ENCODE results near the gene EVL.

The EVL gene

GRCh38 chr14:100121643-100122480 lies 56.6 kb downstream of the EVL start:
- DNase-seq: no peak
- TF ChIP-seq GATA1 (IDR thresholded peaks at IDR 0.05; ENCODE audit: low read depth, low read length) (no peak), POLR2A (IDR thresholded peaks at IDR 0.05; ENCODE audit: low read length) (no peak)

GRCh38 chr14:100122481-100123223 lies 57.4 kb downstream of the EVL start:
- TF ChIP-seq POLR2A (IDR thresholded peaks at IDR 0.05; ENCODE audit: low read length): no peak
- peak; percentile 52 to 58 for DNase-seq

GRCh38 chr14:100123618-100124017 lies 58.4 kb downstream of the EVL start:
- no peak for DNase-seq
- no peak for TF ChIP-seq POLR2A (IDR thresholded peaks at IDR 0.05; ENCODE audit: low read length)
- no peak for TF ChIP-seq GATA1 (IDR thresholded peaks at IDR 0.05; ENCODE audit: low read depth, low read length)

- no peak for TF ChIP-seq POLR2A (IDR thresholded peaks at IDR 0.05; ENCODE audit: low read length)
- TF ChIP-seq GATA1 (IDR thresholded peaks at IDR 0.05; ENCODE audit: low read depth, low read length): no peak
- no peak for DNase-seq
These were observed 59.4 kb downstream of the EVL start for GRCh38 chr14:100124551-100125088.

- TF ChIP-seq GATA1 (IDR thresholded peaks at IDR 0.05; ENCODE audit: low read depth, low read length): no peak
- DNase-seq: no peak
These were observed 61.2 kb downstream of the EVL start for GRCh38 chr14:100126401-100126800.

GRCh38 chr14:100127853-100128455 lies 62.7 kb downstream of the EVL start:
- TF ChIP-seq GATA1 (IDR thresholded peaks at IDR 0.05; ENCODE audit: low read depth, low read length): no peak
- no peak for TF ChIP-seq POLR2A (IDR thresholded peaks at IDR 0.05; ENCODE audit: low read length)

GRCh38 chr14:100128688-100129087 lies 63.5 kb downstream of the EVL start:
- TF ChIP-seq POLR2A (IDR thresholded peaks at IDR 0.05; ENCODE audit: low read length) (no peak), GATA1 (IDR thresholded peaks at IDR 0.05; ENCODE audit: low read depth, low read length) (no peak)
- DNase-seq: no peak

More at GRCh38 chr14:100127853-100128455, 62.7 kb downstream of the EVL start:
- no peak for DNase-seq

- DNase-seq: peak in 1 of 2 experiments; percentile 12
- TF ChIP-seq POLR2A (IDR thresholded peaks at IDR 0.05; ENCODE audit: low read length): no peak
- TF ChIP-seq GATA1 (IDR thresholded peaks at IDR 0.05; ENCODE audit: low read depth, low read length): no peak
These were observed 64.0 kb downstream of the EVL start for GRCh38 chr14:100129161-100129589.

GRCh38 chr14:100130521-100130920 lies 65.3 kb downstream of the EVL start:
- no peak for DNase-seq
- TF ChIP-seq GATA1 (IDR thresholded peaks at IDR 0.05; ENCODE audit: low read depth, low read length) (no peak), POLR2A (IDR thresholded peaks at IDR 0.05; ENCODE audit: low read length) (no peak)

GRCh38 chr14:100131181-100131580 lies 66.0 kb downstream of the EVL start:
- no peak for TF ChIP-seq GATA1 (IDR thresholded peaks at IDR 0.05; ENCODE audit: low read depth, low read length)
- TF ChIP-seq POLR2A (IDR thresholded peaks at IDR 0.05; ENCODE audit: low read length): no peak
- no peak for DNase-seq

- peak; percentile 52 to 59 for DNase-seq
- TF ChIP-seq POLR2A (IDR thresholded peaks at IDR 0.05; ENCODE audit: low read length) (no peak), GATA1 (IDR thresholded peaks at IDR 0.05; ENCODE audit: low read depth, low read length) (no peak)
These were observed 67.1 kb downstream of the EVL start for GRCh38 chr14:100132161-100132902.

- DNase-seq: no peak
- TF ChIP-seq POLR2A (IDR thresholded peaks at IDR 0.05; ENCODE audit: low read length) (no peak), GATA1 (IDR thresholded peaks at IDR 0.05; ENCODE audit: low read depth, low read length) (no peak)
These were observed 67.8 kb downstream of the EVL start for GRCh38 chr14:100132903-100133510.

- DNase-seq: no peak
- no peak for TF ChIP-seq GATA1 (IDR thresholded peaks at IDR 0.05; ENCODE audit: low read depth, low read length)
These were observed 69.4 kb downstream of the EVL start for GRCh38 chr14:100134586-100134985.
